H9 (cell line): ENCODE measurements around the gene TSSC4. TPM values are rescaled to one million over a fixed set of nuclear protein-coding genes. Genes with fewer than 3 reads are reported as not detected.

Experiments
- DNase-seq: peaks from one replicate; pipeline ENCODE4 v3.0.0-alpha.2; 2017
- H2AFZ ChIP-seq: one replicate; pipeline ENCODE4 v1.6.1; 2013; ENCODE audit warnings: mild to moderate bottlenecking, low read length, control low read depth, moderate library complexity
- H2AK5ac ChIP-seq: 2 replicates; pipeline ENCODE4 v1.6.1; 2013; ENCODE audit warnings: low read length, control low read depth, mixed read lengths; ENCODE audit not compliant: insufficient read length
- H2BK120ac ChIP-seq: one replicate; pipeline ENCODE4 v1.6.1; 2013; ENCODE audit warnings: low read depth, mild to moderate bottlenecking, low read length, control low read depth, inconsistent platforms; ENCODE audit not compliant: poor library complexity, severe bottlenecking
- H2BK12ac ChIP-seq: 2 replicates; pipeline ENCODE4 v1.6.1; 2013; ENCODE audit warnings: low read length, control low read depth, mixed read lengths, low read depth; ENCODE audit not compliant: insufficient read length
- H2BK15ac ChIP-seq: 2 replicates; pipeline ENCODE4 v1.6.1; 2013; ENCODE audit warnings: low read depth, low read length, control low read depth
- H2BK20ac ChIP-seq: one replicate; pipeline ENCODE4 v1.6.1; 2013; ENCODE audit warnings: low read depth, mild to moderate bottlenecking, low read length, control low read depth, inconsistent platforms; ENCODE audit not compliant: poor library complexity, severe bottlenecking
- H2BK5ac ChIP-seq: 2 replicates; pipeline ENCODE4 v1.6.1; 2013; ENCODE audit warnings: low read length, control low read depth, mixed read lengths; ENCODE audit not compliant: insufficient read length
- H3K14ac ChIP-seq: 2 replicates; pipeline ENCODE4 v1.6.1; 2013; ENCODE audit warnings: low read length, control low read depth; ENCODE audit not compliant: insufficient read depth
- H3K18ac ChIP-seq: 2 replicates; pipeline ENCODE4 v1.6.1; 2013; ENCODE audit warnings: low read depth, mild to moderate bottlenecking, mixed read lengths, low read length, control low read depth; ENCODE audit not compliant: insufficient read length
- H3K23ac ChIP-seq: 2 replicates; pipeline ENCODE4 v1.6.1; 2013; ENCODE audit warnings: low read length, control low read depth, mixed read lengths, low read depth; ENCODE audit not compliant: insufficient read length
- H3K23me2 ChIP-seq: 2 replicates; pipeline ENCODE4 v1.6.1; 2013; ENCODE audit warnings: low read depth, mild to moderate bottlenecking, mixed read lengths, low read length, control low read depth; ENCODE audit not compliant: insufficient read length, poor library complexity, severe bottlenecking
- H3K27ac ChIP-seq: 2 replicates; pipeline ENCODE4 v1.5.1; 2013; ENCODE audit warnings: low read length, control low read depth, mixed read lengths, low read depth; ENCODE audit not compliant: insufficient read length
- H3K27me3 ChIP-seq: 2 replicates; pipeline ENCODE4 v1.6.1; 2013; ENCODE audit warnings: low read length, control low read depth, inconsistent platforms; ENCODE audit not compliant: insufficient read depth
- H3K4ac ChIP-seq: 2 replicates; pipeline ENCODE4 v1.6.1; 2013; ENCODE audit warnings: low read depth, mild to moderate bottlenecking, control low read depth, inconsistent platforms, low read length, moderate library complexity
- H3K4me1 ChIP-seq: 2 replicates; pipeline ENCODE4 v1.6.1; 2013; ENCODE audit warnings: low read length, control low read depth, inconsistent platforms; ENCODE audit not compliant: insufficient read depth
- H3K4me2 ChIP-seq: 2 replicates; pipeline ENCODE4 v1.6.1; 2013; ENCODE audit warnings: low read length, control low read depth, mixed read lengths; ENCODE audit not compliant: insufficient read length, insufficient read depth
- H3K56ac ChIP-seq: 2 replicates; pipeline ENCODE4 v1.6.1; 2013; ENCODE audit warnings: low read depth, mild to moderate bottlenecking, mixed read lengths, low read length, control low read depth; ENCODE audit not compliant: insufficient read length
- H3K79me1 ChIP-seq: 2 replicates; pipeline ENCODE4 v1.6.1; 2013; ENCODE audit warnings: low read depth, mild to moderate bottlenecking, moderate library complexity, low read length, control low read depth, inconsistent platforms; ENCODE audit not compliant: insufficient read depth, poor library complexity, severe bottlenecking
- H3K79me2 ChIP-seq: 2 replicates; pipeline ENCODE4 v1.6.1; 2013; ENCODE audit warnings: low read length, control low read depth, inconsistent platforms; ENCODE audit not compliant: insufficient read depth
- H3K9ac ChIP-seq: 2 replicates; pipeline ENCODE4 v1.6.1; 2013; ENCODE audit warnings: low read length, control low read depth, mixed read lengths; ENCODE audit not compliant: insufficient read length; ENCODE audit errors: extremely low read depth
- H3K9me3 ChIP-seq: one replicate; pipeline ENCODE4 v1.6.1; 2013; ENCODE audit warnings: low read depth, low read length, inconsistent platforms; ENCODE audit not compliant: control insufficient read depth
- H3T11ph ChIP-seq: one replicate; pipeline ENCODE4 v1.6.1; 2013; ENCODE audit warnings: mild to moderate bottlenecking, low read length, control low read depth, inconsistent platforms
- H4K20me1 ChIP-seq: one replicate; pipeline ENCODE4 v1.6.1; 2013; ENCODE audit not compliant: control insufficient read depth, insufficient read length, insufficient read depth
- H4K5ac ChIP-seq: 2 replicates; pipeline ENCODE4 v1.6.1; 2013; ENCODE audit warnings: low read depth, mild to moderate bottlenecking, mixed read lengths, low read length, control low read depth; ENCODE audit not compliant: insufficient read length
- H4K8ac ChIP-seq: replicated peaks from 2 replicates; pipeline ENCODE4 v1.6.1; 2013; ENCODE audit warnings: low read length, control low read depth, mixed read lengths, low read depth; ENCODE audit not compliant: insufficient read length
- H4K91ac ChIP-seq: 2 replicates; pipeline ENCODE4 v1.6.1; 2013; ENCODE audit warnings: low read depth, mild to moderate bottlenecking, moderate library complexity, mixed read lengths, low read length, control low read depth; ENCODE audit not compliant: insufficient read length
- H3K27ac Mint-ChIP-seq, 3 experiments: 2 replicates in 2 of 3; 3 replicates in 1 of 3; pipeline ENCODE4 v1.8.0; 2020 to 2021; ENCODE audit warnings: mixed read lengths in 3 of 3, mild to moderate bottlenecking in 1 of 3, moderate library complexity in 1 of 3
- H3K27me3 Mint-ChIP-seq: 2 replicates; pipeline ENCODE4 v1.8.0; 2021; ENCODE audit warnings: low read depth, mild to moderate bottlenecking, moderate library complexity, mixed read lengths
- H3K36me3 Mint-ChIP-seq, 3 experiments: 2 replicates in 2 of 3; 3 replicates in 1 of 3; pipeline ENCODE4 v1.8.0; 2020 to 2021; ENCODE audit warnings: low read depth in 3 of 3, mixed read lengths in 3 of 3; ENCODE audit not compliant: insufficient read depth in 1 of 3
- H3K4me1 Mint-ChIP-seq, 2 experiments: 2 replicates each; pipeline ENCODE4 v1.8.0; 2020; ENCODE audit warnings: mixed read lengths in 2 of 2
- H3K4me3 Mint-ChIP-seq, 2 experiments: 2 replicates in 1 of 2; 3 replicates in 1 of 2; pipeline ENCODE4 v1.8.0; 2020 to 2021; ENCODE audit warnings: mild to moderate bottlenecking in 2 of 2, mixed read lengths in 2 of 2, moderate library complexity in 1 of 2
- H3K9me3 Mint-ChIP-seq, 2 experiments: 2 replicates in 1 of 2; 3 replicates in 1 of 2; pipeline ENCODE4 v1.8.0; 2020; ENCODE audit warnings: mild to moderate bottlenecking in 2 of 2, mixed read lengths in 2 of 2, moderate library complexity in 1 of 2
- CTCF ChIP-seq: fragments of 200-600 bp; sonication (generic); conservative IDR thresholded peaks from 3 replicates; pipeline ENCODE4 v1.8.0; 2021; ENCODE audit warnings: antibody characterized with exemption, mild to moderate bottlenecking
- WGBS: extraction: QIAGEN DNeasy Blood & Tissue Kit; methylation state at CpG from one replicate; pipeline ENCODE4 v1.1.7; 2013; ENCODE audit warnings: missing lambda C conversion rate, low lambda C conversion rate, mixed read lengths; ENCODE audit not compliant: insufficient read length; ENCODE audit errors: extremely low coverage; 5-methylcytosine and 5-hydroxymethylcytosine counted together
- total RNA-seq: library from RNA; stranded (reverse); gene quantifications from 2 replicates; pipeline ENCODE4 v1.2.1, GENCODE V29; 2021

TSSC4 gene
- total RNA-seq, 1 experiment from 2014 or later, result 51.0 TPM

GRCh38 chr11:2378527-2379210, 21.9 kb upstream of the TSSC4 start:
- Mint-ChIP-seq H3K4me3 (peak overlapping the region; percentile 87 to 92), H3K27ac (peak overlapping the region in 2 of 3 experiments; percentile 55 to 63; a peak in 3 of 7 replicates), H3K4me1 (peaks cover 11 to 26% of the 10 kb centered on the region in 2 experiments), H3K9me3 (peaks cover 0 to 2% of the 10 kb centered on the region in 2 experiments; a peak in 1 of 5 replicates), H3K36me3 (peaks cover 2 to 8% (median 7%) of the 10 kb centered on the region in 3 experiments), H3K27me3 (peaks cover 4% of the 10 kb centered on the region)
- Histone ChIP-seq H3T11ph (no peak overlapping the region), H3K23ac (no peak overlapping the region), H2AFZ (no peak overlapping the region), H2BK5ac (no peak overlapping the region), H3K14ac (no peak overlapping the region), H4K91ac (no peak overlapping the region), H3K27ac (no peak overlapping the region), H2BK120ac (no peak overlapping the region), H2BK20ac (no peak overlapping the region), H4K8ac (no peak overlapping the region), H3K4me2 (peak overlapping the region; percentile 57), H3K4me1 (no peaks in the 10 kb centered on the region), H2AK5ac (no peak overlapping the region), H3K56ac (no peak overlapping the region), H4K5ac (no peak overlapping the region), H3K27me3 (no peaks in the 10 kb centered on the region; the same call in 1 of the 2 replicates), H4K20me1 (no peaks in the 10 kb centered on the region), H3K23me2 (peaks cover 11% of the 10 kb centered on the region), H3K18ac (no peak overlapping the region), H2BK12ac (no peak overlapping the region), H3K9ac (no peak overlapping the region), H2BK15ac (no peak overlapping the region), H3K79me2 (peaks cover 33% of the 10 kb centered on the region; the same call in 1 of the 2 replicates), H3K9me3 (no peaks in the 10 kb centered on the region), H3K4ac (no peak overlapping the region), H3K79me1 (no peaks in the 10 kb centered on the region)
- no peak for DNase-seq
- no peak for TF ChIP-seq CTCF
- WGBS, result no CpG with 5 or more reads among the region's 23 CpGs
